ENCODE results near the gene BRCC3. TPM values are rescaled to one million over a fixed set of nuclear protein-coding genes. Genes with fewer than 3 reads are reported as not detected.

Gene BRCC3
- 15.7 and 17.6 TPM in 2 replicates for total RNA-seq

GRCh38 chrX:155070975-155071693 lies at the start of gene BRCC3, which contains the start of the genes CMC4 and MTCP1:
Gene BRCC3 (plus strand): TSS chrX:155071508. CDS start chrX:155071528, 20 bp downstream.
Gene CMC4 (minus strand): TSS chrX:155071136. CDS start chrX:155064023, 7,113 bp downstream.
Gene MTCP1 (minus strand): TSS chrX:155071136. CDS start chrX:155066010, 5,126 bp downstream.

GRCh38 chrX:155022585-155022984 lies 48.7 kb upstream of the BRCC3 start, which contains the start of gene F8:
Gene F8 (minus strand): TSS chrX:155022723. CDS start chrX:155022552, 171 bp downstream.

GRCh38 chrX:155026727-155027508 lies 44.4 kb upstream of the BRCC3 start, which contains the start of gene FUNDC2:
Gene FUNDC2 (plus strand): TSS chrX:155026844. CDS start chrX:155026939, 95 bp downstream.

Other genes with a start within 250 kb of the BRCC3 start
- not detected in 2 replicates for gene SMIM9, start 236.8 kb upstream of the BRCC3 start, total RNA-seq
- 0.45 and 1.1 TPM in 2 replicates for gene F8A1, start 185.2 kb upstream of the BRCC3 start, total RNA-seq
- gene F8, start 48.8 kb upstream of the BRCC3 start, total RNA-seq = 0.56 and 0.81 TPM in 2 replicates
- gene FUNDC2, start 44.7 kb upstream of the BRCC3 start, total RNA-seq = 32.6 and 41.5 TPM in 2 replicates
- 5.7 and 6.0 TPM in 2 replicates for gene CMC4, start 372 bp upstream of the BRCC3 start, total RNA-seq
- gene MTCP1, start 372 bp upstream of the BRCC3 start, total RNA-seq = 11.9 and 14.9 TPM in 2 replicates
- gene VBP1, start 145.0 kb downstream of the BRCC3 start, total RNA-seq = 49.8 and 61.9 TPM in 2 replicates
- gene RAB39B, start 193.0 kb downstream of the BRCC3 start, total RNA-seq = under 0.01 and 0.09 TPM in 2 replicates